Endothelial cell of umbilical vein (primary cell): ENCODE measurements around the gene MRPL55. TPM values are rescaled to one million over a fixed set of nuclear protein-coding genes. Genes with fewer than 3 reads are reported as not detected.

Experiments
- BruUV-seq: library from RNA; stranded (reverse); fragments of 400-500 nt; replicated peaks from 2 replicates; lab custom pipeline; 2021; lab: Mats Ljungman, UMichigan
- CTCF ChIA-PET: fragments of 300-600, 350-600 bp; sonication (Branson Sonifier 250); formaldehyde crosslinking; loops from one replicate; lab custom pipeline; 2021; ENCODE audit warnings: antibody characterized with exemption, inconsistent platforms; lab: Charles Lee
- POLR2A ChIA-PET: fragments of 300-600, 350-600 bp; sonication (Branson Sonifier 250); formaldehyde crosslinking; loops from one replicate; lab custom pipeline; 2021; ENCODE audit warnings: antibody characterized with exemption, inconsistent platforms; lab: Charles Lee
- DNase-seq: peaks from one replicate; pipeline ENCODE4 v3.0.0-alpha.2; 2011; ENCODE audit warnings: low read depth, low spot score
- FAIRE-seq: peaks from 2 replicates; lab custom pipeline; 2011; peaks lifted over from hg19 to GRCh38; lab: Jason Lieb, UNC
- H2AFZ ChIP-seq: 2 replicates; pipeline ENCODE4 v1.6.0; 2012; ENCODE audit warnings: low read depth, low read length, control low read depth, inconsistent platforms
- H3K27ac ChIP-seq: 2 replicates; pipeline ENCODE4 v1.5.1; 2011; ENCODE audit warnings: low read depth, mild to moderate bottlenecking, control low read depth, low read length, moderate library complexity; ENCODE audit not compliant: insufficient read depth
- H3K27me3 ChIP-seq, 2 experiments: 2 replicates each; pipeline versions ENCODE4 v1.6.0 to v1.6.1; 2011; ENCODE audit warnings: low read length in 2 of 2, mixed read lengths in 1 of 2; ENCODE audit not compliant: control insufficient read depth in 2 of 2, insufficient read depth in 2 of 2
- H3K36me3 ChIP-seq, 2 experiments: 2 replicates in 1 of 2; 3 replicates in 1 of 2; pipeline ENCODE4 v1.5.1; 2011; ENCODE audit warnings: low read length in 2 of 2, mild to moderate bottlenecking in 1 of 2, moderate library complexity in 1 of 2; ENCODE audit not compliant: control insufficient read depth in 2 of 2, insufficient read depth in 2 of 2; ENCODE audit errors: extremely low read depth in 1 of 2
- H3K4me1 ChIP-seq: 3 replicates; pipeline ENCODE4 v1.5.1; 2011; ENCODE audit warnings: mild to moderate bottlenecking, low read length; ENCODE audit not compliant: control insufficient read depth, insufficient read depth; ENCODE audit errors: extremely low read depth
- H3K4me2 ChIP-seq: 2 replicates; pipeline ENCODE4 v1.6.1; 2011; ENCODE audit warnings: low read length, control low read depth, mixed read lengths; ENCODE audit not compliant: insufficient read depth
- H3K4me3 ChIP-seq, 3 experiments: fragments of 200-600 bp in 1 of 3; sonication (generic), shearing (Covaris generic) in 1 of 3; replicated peaks in 1 of 3; 2 replicates each; pipeline ENCODE4 v1.5.1; 2011 to 2016; ENCODE audit warnings: control low read depth in 3 of 3, low read length in 3 of 3, mild to moderate bottlenecking in 2 of 3, inconsistent platforms in 1 of 3, low read depth in 1 of 3, moderate library complexity in 1 of 3; ENCODE audit not compliant: insufficient read depth in 1 of 3
- H3K79me2 ChIP-seq: 2 replicates; pipeline ENCODE4 v1.6.0; 2012; ENCODE audit warnings: low read length, inconsistent platforms; ENCODE audit not compliant: control insufficient read depth, insufficient read depth
- H3K9ac ChIP-seq: replicated peaks from 2 replicates; pipeline ENCODE3; 2011; ENCODE audit warnings: low read length, control low read depth; ENCODE audit not compliant: insufficient read depth; ENCODE audit errors: extremely low read depth
- H3K9me1 ChIP-seq: replicated peaks from 3 replicates; pipeline ENCODE4 v1.6.0; 2011; ENCODE audit warnings: mild to moderate bottlenecking, low read length; ENCODE audit not compliant: control insufficient read depth, insufficient read depth; ENCODE audit errors: extremely low read depth
- H3K9me3 ChIP-seq: replicated peaks from 2 replicates; pipeline ENCODE4 v1.5.1; 2012; ENCODE audit warnings: low read length, inconsistent platforms; ENCODE audit not compliant: control insufficient read depth, insufficient read depth
- H4K20me1 ChIP-seq: replicated peaks from 2 replicates; pipeline ENCODE3; 2011; ENCODE audit warnings: mild to moderate bottlenecking, low read length; ENCODE audit not compliant: control insufficient read depth, insufficient read depth; ENCODE audit errors: extremely low read depth
- CTCF ChIP-seq, 2 donors: IDR thresholded peaks; 1 replicate in 1 of 2; 2 replicates in 1 of 2; pipeline ENCODE4 v1.5.1; 2011; ENCODE audit warnings: low read length in 2 of 2, mild to moderate bottlenecking in 2 of 2, moderate library complexity in 2 of 2, control low read depth in 1 of 2, inconsistent platforms in 1 of 2, low read depth in 1 of 2; ENCODE audit not compliant: insufficient read depth in 1 of 2; ENCODE audit errors: extremely low read depth in 1 of 2
- EZH2 ChIP-seq: IDR thresholded peaks from 2 replicates; pipeline ENCODE4 v1.6.1; 2012; ENCODE audit warnings: borderline replicate concordance, low read depth, mild to moderate bottlenecking, moderate library complexity, low read length, inconsistent platforms; ENCODE audit not compliant: severe bottlenecking
- FOS ChIP-seq: IDR thresholded peaks from 2 replicates; pipeline ENCODE4 v1.6.1; 2011; ENCODE audit warnings: mild to moderate bottlenecking, low read length, moderate library complexity, borderline replicate concordance; ENCODE audit not compliant: insufficient read depth
- GATA2 ChIP-seq: IDR thresholded peaks from 2 replicates; pipeline ENCODE4 v1.7.0; 2011; ENCODE audit warnings: low read depth, mild to moderate bottlenecking, moderate library complexity, mixed read lengths, low read length; ENCODE audit not compliant: insufficient read length, insufficient read depth
- JUN ChIP-seq: IDR thresholded peaks from 2 replicates; pipeline ENCODE4 v1.6.1; 2011; ENCODE audit warnings: borderline replicate concordance, low read depth; ENCODE audit not compliant: insufficient read length, insufficient read depth
- MYC ChIP-seq: IDR thresholded peaks from one replicate; pipeline ENCODE4 v1.6.1; 2011; ENCODE audit warnings: mild to moderate bottlenecking, low read depth, low read length
- POLR2A ChIP-seq: IDR thresholded peaks from 2 replicates; pipeline ENCODE4 v1.6.1; 2012; ENCODE audit warnings: low read depth, mild to moderate bottlenecking, control low read depth, low read length
- POLR2AphosphoS5 ChIP-seq: IDR thresholded peaks from 2 replicates; pipeline ENCODE4 v1.6.1; 2012; ENCODE audit warnings: low read depth, mild to moderate bottlenecking, control low read depth, low read length, moderate library complexity; ENCODE audit not compliant: insufficient read depth
- dilution Hi-C: fragments of 300-500 bp; cut with MboI; formaldehyde crosslinking; loops from one replicate; pipeline ENCODE4 v1.15.0; 2019; ENCODE audit warnings: low sequenced_read_pairs; ENCODE audit not compliant: extremely low pct_ligation_motif_present
- intact Hi-C: fragments of 100-400 bp; cut with micrococcal nuclease; formaldehyde crosslinking; loops from one replicate; pipeline ENCODE4 v1.10.0; 2022
- polyA plus RNA-seq, 4 experiments: library from polyadenylated mRNA; depleted of rRNA in 3 of 4; stranded (reverse) in 3 of 4; unstranded in 1 of 4; fragments of >200 nt; gene quantifications; 2 replicates each; pipeline versions ENCODE4 v1.2.1 to v1.2.3, GENCODE V29; 2011 to 2012; ENCODE audit warnings: missing spikeins in 1 of 4
- total RNA-seq: library from RNA; stranded (reverse); gene quantifications from 2 replicates; pipeline ENCODE4 v1.2.3, GENCODE V29; 2021
- TF ChIP-seq, protein P1 (sequence below): IDR thresholded peaks from 2 replicates; pipeline ENCODE4 v1.6.1; 2011; ENCODE audit not compliant: insufficient read depth, insufficient read length

MRPL55 gene
- total and polyA plus RNA-seq, 2 donors (not counting 3 experiments of a cell fraction or from before 2014, with no cell fraction given): 58.7 to 155 TPM

- BruUV-seq: no TSS peak
- ChIA-PET CTCF (no interaction called here), POLR2A (no interaction called here)
- H3K36me3 ChIP-seq: peaks cover 0 to 16% of the 10 kb centered on the region in 2 experiments
- peaks cover 56% of the 10 kb centered on the region for H3K79me2 ChIP-seq
- dilution Hi-C loops: no loop called here
- H3K9me1 ChIP-seq: no peaks in the 10 kb centered on the region
- intact Hi-C loops: no loop called here
- no peak overlapping the region for H3K4me3 ChIP-seq
- no peaks in the 10 kb centered on the region for H4K20me1 ChIP-seq
- no peak for TF ChIP-seq POLR2AphosphoS5
- TF ChIP-seq EZH2: no peak
- TF ChIP-seq GATA2: no peak
- no peak for TF ChIP-seq POLR2A
- TF ChIP-seq, protein P1, sequence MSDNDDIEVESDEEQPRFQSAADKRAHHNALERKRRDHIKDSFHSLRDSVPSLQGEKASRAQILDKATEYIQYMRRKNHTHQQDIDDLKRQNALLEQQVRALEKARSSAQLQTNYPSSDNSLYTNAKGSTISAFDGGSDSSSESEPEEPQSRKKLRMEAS: no peak
- no peak for TF ChIP-seq JUN
- no peak for TF ChIP-seq CTCF (IDR thresholded peaks at IDR 0.05; ENCODE audit: extremely low read depth in 1 of 2, insufficient read depth in 1 of 2, low read depth in 1 of 2, low read length in 2 of 2)
- no peak for TF ChIP-seq FOS
- no peak for TF ChIP-seq MYC
- no peak overlapping the region for H3K4me2 ChIP-seq
- no peaks in the 10 kb centered on the region for H3K9me3 ChIP-seq
- no peak overlapping the region for H3K9ac ChIP-seq
- FAIRE-seq: no peak
- H3K27me3 ChIP-seq: no peaks in the 10 kb centered on the region
- no peak for DNase-seq
- H3K27ac ChIP-seq: no peak overlapping the region
- no peak overlapping the region for H2AFZ ChIP-seq
- H3K4me1 ChIP-seq: peaks cover 27% of the 10 kb centered on the region
Observed at GRCh38 chr1:228146417-228147150, 37.5 kb upstream of the MRPL55 start.
